Peyer's patch (tissue), 4 donors: ENCODE data around the gene ASNSD1.

Experiments
- POLR2A ChIP-seq, 2 donors: fragments of 450-650 bp; IDR thresholded peaks; one replicate each; pipeline ENCODE4 v1.5.1; 2017; ENCODE audit warnings: antibody characterized with exemption in 2 of 2, mild to moderate bottlenecking in 2 of 2, moderate library complexity in 2 of 2
- TF ChIP-seq, protein P1 (sequence below), 6 experiments: fragments of 450-650 bp in 4 of 6; fragments of 200-600 bp in 2 of 6; sonication (generic) in 1 of 6; IDR thresholded peaks; one replicate each; pipeline ENCODE4 v1.5.1; 2017 to 2019; ENCODE audit warnings: antibody characterized with exemption in 6 of 6, mild to moderate bottlenecking in 3 of 6, moderate library complexity in 1 of 6

DNA sequence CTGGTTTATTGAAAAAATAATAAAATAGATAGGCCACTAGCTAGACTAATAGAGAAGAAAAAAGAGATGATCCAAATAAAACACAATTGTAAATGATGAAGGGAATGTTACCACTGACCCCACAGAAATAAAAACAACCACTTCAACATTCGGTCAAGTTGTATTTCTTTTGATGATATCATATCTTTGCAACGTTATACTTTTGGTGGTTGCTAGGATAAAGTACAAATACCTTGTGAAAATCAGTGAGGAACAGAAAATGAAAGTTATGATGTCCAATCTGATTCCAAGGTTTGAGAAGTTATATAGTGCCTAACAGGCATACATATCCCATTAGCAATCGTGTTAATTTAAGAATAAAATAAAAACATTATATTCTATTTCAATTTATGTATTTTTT, 6.6 kb upstream of the ASNSD1 start:
- TF ChIP-seq, protein P1, sequence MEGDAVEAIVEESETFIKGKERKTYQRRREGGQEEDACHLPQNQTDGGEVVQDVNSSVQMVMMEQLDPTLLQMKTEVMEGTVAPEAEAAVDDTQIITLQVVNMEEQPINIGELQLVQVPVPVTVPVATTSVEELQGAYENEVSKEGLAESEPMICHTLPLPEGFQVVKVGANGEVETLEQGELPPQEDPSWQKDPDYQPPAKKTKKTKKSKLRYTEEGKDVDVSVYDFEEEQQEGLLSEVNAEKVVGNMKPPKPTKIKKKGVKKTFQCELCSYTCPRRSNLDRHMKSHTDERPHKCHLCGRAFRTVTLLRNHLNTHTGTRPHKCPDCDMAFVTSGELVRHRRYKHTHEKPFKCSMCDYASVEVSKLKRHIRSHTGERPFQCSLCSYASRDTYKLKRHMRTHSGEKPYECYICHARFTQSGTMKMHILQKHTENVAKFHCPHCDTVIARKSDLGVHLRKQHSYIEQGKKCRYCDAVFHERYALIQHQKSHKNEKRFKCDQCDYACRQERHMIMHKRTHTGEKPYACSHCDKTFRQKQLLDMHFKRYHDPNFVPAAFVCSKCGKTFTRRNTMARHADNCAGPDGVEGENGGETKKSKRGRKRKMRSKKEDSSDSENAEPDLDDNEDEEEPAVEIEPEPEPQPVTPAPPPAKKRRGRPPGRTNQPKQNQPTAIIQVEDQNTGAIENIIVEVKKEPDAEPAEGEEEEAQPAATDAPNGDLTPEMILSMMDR (IDR thresholded peaks at IDR 0.05): no peak
- no peak for TF ChIP-seq POLR2A (IDR thresholded peaks at IDR 0.05)
